Neural crest cell (in vitro differentiated cells): Measurements from ENCODE around the gene ZNRF1. TPM values are rescaled to one million over a fixed set of nuclear protein-coding genes. Genes with fewer than 3 reads are reported as not detected.

ENCODE experiments used
- DNase-seq: peaks from one replicate; pipeline ENCODE4 v3.0.0; 2021; ENCODE audit warnings: low read depth, mixed read lengths, low spot score
- H3K27ac Mint-ChIP-seq: one replicate; pipeline ENCODE4 v1.8.0; 2021; ENCODE audit warnings: mild to moderate bottlenecking, mixed read lengths; ENCODE audit not compliant: unreplicated experiment
- H3K27me3 Mint-ChIP-seq: 2 replicates; pipeline ENCODE4 v1.8.0; 2021; ENCODE audit warnings: low read depth, mild to moderate bottlenecking, mixed read lengths
- H3K36me3 Mint-ChIP-seq: 2 replicates; pipeline ENCODE4 v1.8.0; 2021; ENCODE audit warnings: low read depth, mild to moderate bottlenecking, mixed read lengths
- H3K4me1 Mint-ChIP-seq: 2 replicates; pipeline ENCODE4 v1.8.0; 2021; ENCODE audit warnings: mixed read lengths
- H3K4me3 Mint-ChIP-seq: one replicate; pipeline ENCODE4 v1.8.0; 2021; ENCODE audit warnings: mild to moderate bottlenecking, mixed read lengths
- H3K9me3 Mint-ChIP-seq: 2 replicates; pipeline ENCODE4 v1.8.0; 2021; ENCODE audit warnings: mixed read lengths
- total RNA-seq: library from RNA; stranded (reverse); gene quantifications from 2 replicates; pipeline ENCODE4 v1.2.1, GENCODE V29; 2021
- TF ChIP-seq, protein P1 (sequence below): fragments of 200-600 bp; sonication (generic); conservative IDR thresholded peaks from 2 replicates; pipeline ENCODE4 v1.5.0; 2021; ENCODE audit warnings: antibody characterized with exemption, mild to moderate bottlenecking

ZNRF1 gene
- total RNA-seq, 1 donor from 2014 or later: 48.4 TPM

DNA sequence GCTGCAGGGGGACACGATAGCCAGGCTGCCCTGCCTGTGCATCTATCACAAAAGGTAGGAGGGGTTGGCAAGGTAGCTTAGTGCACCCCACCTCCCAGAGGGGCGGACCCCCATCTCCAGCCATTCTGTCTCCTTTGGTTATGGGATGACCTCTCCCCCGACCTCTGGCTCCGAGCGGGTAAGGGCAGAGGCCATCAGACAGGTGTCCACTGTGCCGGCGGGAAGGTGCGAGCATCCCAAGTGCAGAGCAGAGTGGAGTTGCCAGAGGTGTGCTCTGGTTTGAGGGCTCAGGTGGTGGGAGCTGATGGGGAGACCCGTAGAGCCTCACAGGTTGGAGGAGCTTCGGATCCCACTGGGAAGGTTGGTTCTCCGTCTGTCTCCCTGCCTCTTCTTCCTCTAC is 106.0 kb downstream of the ZNRF1 start:
- Mint-ChIP-seq H3K9me3 (no peaks in the 10 kb centered on the region), H3K36me3 (peaks cover 6% of the 10 kb centered on the region), H3K4me1 (peaks cover 15% of the 10 kb centered on the region), H3K4me3 (no peak overlapping the region), H3K27me3 (no peaks in the 10 kb centered on the region), H3K27ac (no peak overlapping the region)
- TF ChIP-seq, protein P1, sequence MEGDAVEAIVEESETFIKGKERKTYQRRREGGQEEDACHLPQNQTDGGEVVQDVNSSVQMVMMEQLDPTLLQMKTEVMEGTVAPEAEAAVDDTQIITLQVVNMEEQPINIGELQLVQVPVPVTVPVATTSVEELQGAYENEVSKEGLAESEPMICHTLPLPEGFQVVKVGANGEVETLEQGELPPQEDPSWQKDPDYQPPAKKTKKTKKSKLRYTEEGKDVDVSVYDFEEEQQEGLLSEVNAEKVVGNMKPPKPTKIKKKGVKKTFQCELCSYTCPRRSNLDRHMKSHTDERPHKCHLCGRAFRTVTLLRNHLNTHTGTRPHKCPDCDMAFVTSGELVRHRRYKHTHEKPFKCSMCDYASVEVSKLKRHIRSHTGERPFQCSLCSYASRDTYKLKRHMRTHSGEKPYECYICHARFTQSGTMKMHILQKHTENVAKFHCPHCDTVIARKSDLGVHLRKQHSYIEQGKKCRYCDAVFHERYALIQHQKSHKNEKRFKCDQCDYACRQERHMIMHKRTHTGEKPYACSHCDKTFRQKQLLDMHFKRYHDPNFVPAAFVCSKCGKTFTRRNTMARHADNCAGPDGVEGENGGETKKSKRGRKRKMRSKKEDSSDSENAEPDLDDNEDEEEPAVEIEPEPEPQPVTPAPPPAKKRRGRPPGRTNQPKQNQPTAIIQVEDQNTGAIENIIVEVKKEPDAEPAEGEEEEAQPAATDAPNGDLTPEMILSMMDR: no peak
- no peak for DNase-seq

DNA sequence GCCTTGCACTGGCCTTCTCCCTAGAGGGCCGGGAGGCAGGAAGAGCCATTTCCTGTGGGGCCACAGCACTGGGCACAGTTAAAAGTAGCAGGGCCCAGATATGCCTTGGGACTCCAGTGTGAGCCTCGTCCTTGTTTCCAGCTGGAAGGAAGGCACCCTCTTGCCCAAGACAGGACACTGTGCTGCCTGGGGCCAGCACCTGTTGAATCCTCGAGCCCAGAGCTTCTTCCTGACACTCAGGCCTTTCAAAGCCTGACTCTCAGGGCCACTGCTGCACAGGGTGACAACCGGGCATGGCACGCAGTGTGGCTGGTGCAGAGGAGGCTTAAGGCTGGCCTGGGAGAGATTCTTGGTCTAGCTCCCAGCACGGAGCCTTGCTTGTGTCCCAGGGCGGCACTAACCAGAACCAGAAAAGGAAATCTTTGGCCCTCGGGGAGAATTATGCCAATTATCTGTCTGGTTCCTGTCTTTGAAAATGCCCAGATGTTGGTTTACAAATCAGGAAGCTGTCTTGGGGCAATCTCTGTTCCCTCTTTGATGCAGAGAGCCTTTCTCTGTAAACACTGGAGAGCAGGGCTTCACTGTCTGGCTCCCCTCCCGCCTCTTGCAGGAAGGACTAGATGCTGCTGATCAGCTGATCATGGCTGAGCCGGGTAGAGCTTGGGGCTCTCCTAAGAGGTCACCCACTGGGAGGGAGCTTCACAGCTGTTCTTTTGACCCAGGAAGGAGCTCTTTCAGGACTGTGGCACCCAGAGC is 106.7 kb downstream of the ZNRF1 start:
- TF ChIP-seq, protein P1: no peak
- no peak for DNase-seq
- peaks cover 6% of the 10 kb centered on the region for H3K36me3 Mint-ChIP-seq
- H3K4me1 Mint-ChIP-seq: peaks cover 13% of the 10 kb centered on the region
- H3K27me3 Mint-ChIP-seq: no peaks in the 10 kb centered on the region
- H3K9me3 Mint-ChIP-seq: no peaks in the 10 kb centered on the region
- peak overlapping the region; percentile 81 for H3K27ac Mint-ChIP-seq
- H3K4me3 Mint-ChIP-seq: no peak overlapping the region

DNA sequence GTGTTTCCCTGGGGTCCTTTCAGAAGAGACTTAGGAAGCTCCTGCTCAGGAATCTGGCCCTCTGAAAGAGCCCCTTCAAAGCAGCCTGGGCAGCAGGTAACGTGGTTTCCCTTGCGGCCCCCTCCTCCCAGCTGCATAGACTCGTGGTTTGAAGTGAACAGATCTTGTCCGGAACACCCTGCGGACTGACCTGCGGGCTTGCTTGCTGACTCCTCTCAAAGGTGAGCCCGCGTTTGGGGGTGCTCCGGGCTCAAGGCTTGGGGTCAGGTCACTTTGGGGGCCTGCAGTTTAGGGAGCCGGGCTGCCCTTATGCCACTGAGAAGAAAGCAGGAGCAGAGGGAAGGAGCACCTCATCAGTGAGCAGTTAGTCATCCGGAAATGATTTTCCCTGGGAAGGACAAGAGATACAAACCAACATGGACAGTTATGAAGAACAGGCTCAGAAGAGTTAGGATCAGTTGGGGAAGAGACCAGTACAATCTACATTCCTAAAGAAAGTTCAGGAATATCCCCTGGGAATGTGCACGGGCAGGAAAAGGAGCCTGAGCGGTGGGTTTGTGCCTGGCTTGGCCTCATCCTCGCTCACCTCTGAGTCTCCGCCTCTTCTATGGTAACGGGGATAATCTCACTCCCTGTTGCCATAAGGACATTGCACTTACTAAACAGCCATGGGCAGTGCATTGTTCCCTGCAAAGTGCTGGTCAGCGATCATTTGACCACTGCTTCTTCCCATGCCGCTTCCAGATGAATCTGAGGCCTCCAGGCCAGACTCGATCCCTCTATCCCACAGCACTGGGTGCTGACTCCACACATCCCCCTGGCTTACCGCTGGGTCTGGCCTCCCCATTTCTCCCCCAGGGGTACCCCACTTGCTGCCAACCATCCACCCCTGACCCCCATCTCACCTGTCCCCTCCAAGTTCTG is 107.8 kb downstream of the ZNRF1 start:
- H3K36me3 Mint-ChIP-seq: peaks cover 6% of the 10 kb centered on the region
- H3K27ac Mint-ChIP-seq: peak overlapping the region; percentile 83
- TF ChIP-seq, protein P1: no peak
- no peak for DNase-seq
- H3K4me3 Mint-ChIP-seq: no peak overlapping the region
- H3K9me3 Mint-ChIP-seq: no peaks in the 10 kb centered on the region
- peaks cover 25% of the 10 kb centered on the region for H3K4me1 Mint-ChIP-seq
- H3K27me3 Mint-ChIP-seq: no peaks in the 10 kb centered on the region

DNA sequence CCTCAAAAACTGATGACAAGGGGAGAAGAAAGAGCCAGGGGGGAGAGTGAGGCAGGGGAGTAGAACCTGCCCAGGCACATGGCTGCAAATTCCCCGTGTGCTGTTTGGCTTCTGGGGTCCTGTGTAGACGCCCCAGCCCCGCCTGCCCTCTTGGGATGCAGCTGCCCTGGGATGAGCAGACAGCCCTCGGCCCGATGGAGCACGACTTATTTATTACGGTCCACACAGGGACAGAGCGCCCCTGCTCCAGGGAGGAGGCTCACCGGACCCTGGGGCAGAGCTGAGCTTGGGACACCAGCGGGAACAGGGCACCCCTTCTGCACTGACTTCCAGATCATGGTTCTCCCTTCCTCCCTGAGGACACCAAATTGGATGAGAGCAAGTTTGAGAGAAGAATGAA is 108.7 kb downstream of the ZNRF1 start:
- no peak for DNase-seq
- Mint-ChIP-seq H3K27ac (no peak overlapping the region), H3K4me3 (no peak overlapping the region), H3K4me1 (peaks cover 27% of the 10 kb centered on the region), H3K9me3 (no peaks in the 10 kb centered on the region), H3K27me3 (no peaks in the 10 kb centered on the region), H3K36me3 (peaks cover 6% of the 10 kb centered on the region)
- TF ChIP-seq, protein P1: no peak

DNA sequence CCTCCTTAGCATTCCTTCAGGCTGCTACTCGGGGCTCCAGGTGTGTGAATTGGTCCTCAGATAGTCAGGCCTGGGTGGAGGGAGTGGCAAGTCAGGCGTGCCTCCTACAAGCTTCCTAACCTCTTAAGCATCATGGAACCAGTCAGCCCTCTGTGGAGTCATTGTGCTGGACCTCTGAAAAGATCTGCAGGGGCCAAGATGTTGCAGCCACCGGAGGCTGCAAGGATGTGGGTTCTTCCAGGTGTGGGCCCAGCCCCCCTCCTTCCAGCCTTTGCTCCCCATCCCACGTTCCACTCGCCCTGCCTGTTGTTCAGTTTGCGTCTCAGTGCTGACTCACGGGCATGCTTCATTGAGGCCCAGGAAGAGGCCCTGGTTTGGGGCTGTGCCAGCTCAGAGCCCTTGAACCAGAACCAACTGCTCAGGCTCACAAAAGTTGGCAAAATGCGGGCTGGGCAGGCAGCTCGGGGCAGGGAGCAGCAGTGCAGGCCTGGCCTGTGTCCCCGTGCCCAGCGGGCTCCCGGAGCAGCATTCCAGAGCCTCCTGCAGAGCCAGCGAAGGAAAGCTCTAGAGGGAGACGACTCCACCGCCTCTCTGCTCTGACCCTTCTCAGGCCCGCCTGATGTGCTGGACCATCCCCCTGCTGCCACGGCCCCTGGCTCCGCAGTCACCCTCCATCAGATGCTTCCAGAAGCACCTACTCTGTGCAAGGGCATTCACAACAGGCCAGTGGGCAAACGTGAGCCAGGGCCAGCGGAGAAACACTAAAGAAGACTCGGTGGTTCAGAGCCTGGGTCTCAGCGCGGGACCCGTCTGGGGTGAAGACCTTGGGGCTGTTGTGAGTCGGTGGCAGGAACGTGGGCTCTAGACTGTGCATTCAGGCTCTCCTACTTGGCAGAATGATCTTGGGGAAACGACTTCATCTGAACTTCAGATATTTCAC is 110.2 kb downstream of the ZNRF1 start:
- DNase-seq: no peak
- H3K27ac Mint-ChIP-seq: no peak overlapping the region
- peaks cover 27% of the 10 kb centered on the region for H3K4me1 Mint-ChIP-seq
- no peak overlapping the region for H3K4me3 Mint-ChIP-seq
- H3K36me3 Mint-ChIP-seq: peaks cover 1% of the 10 kb centered on the region
- TF ChIP-seq, protein P1: no peak
- no peaks in the 10 kb centered on the region for H3K9me3 Mint-ChIP-seq
- H3K27me3 Mint-ChIP-seq: peaks cover 2% of the 10 kb centered on the region
